Uterus (tissue), 2 donors: ENCODE measurements around the gene ABCG1.

ENCODE experiments used
- POLR2A ChIP-seq, 2 donors: fragments of 450-650 bp; IDR thresholded peaks; one replicate each; pipeline ENCODE4 v1.6.1; 2016; ENCODE audit warnings: antibody characterized with exemption in 2 of 2, mild to moderate bottlenecking in 1 of 2, moderate library complexity in 1 of 2
- TF ChIP-seq, protein P1 (sequence below), 4 experiments: fragments of 200-600 bp in 2 of 4; fragments of 450-650 bp in 2 of 4; sonication (generic) in 2 of 4; IDR thresholded peaks; one replicate each; pipeline ENCODE4 v1.5.1; 2016 to 2019; ENCODE audit warnings: antibody characterized with exemption in 4 of 4, mild to moderate bottlenecking in 2 of 4, moderate library complexity in 1 of 4

DNA sequence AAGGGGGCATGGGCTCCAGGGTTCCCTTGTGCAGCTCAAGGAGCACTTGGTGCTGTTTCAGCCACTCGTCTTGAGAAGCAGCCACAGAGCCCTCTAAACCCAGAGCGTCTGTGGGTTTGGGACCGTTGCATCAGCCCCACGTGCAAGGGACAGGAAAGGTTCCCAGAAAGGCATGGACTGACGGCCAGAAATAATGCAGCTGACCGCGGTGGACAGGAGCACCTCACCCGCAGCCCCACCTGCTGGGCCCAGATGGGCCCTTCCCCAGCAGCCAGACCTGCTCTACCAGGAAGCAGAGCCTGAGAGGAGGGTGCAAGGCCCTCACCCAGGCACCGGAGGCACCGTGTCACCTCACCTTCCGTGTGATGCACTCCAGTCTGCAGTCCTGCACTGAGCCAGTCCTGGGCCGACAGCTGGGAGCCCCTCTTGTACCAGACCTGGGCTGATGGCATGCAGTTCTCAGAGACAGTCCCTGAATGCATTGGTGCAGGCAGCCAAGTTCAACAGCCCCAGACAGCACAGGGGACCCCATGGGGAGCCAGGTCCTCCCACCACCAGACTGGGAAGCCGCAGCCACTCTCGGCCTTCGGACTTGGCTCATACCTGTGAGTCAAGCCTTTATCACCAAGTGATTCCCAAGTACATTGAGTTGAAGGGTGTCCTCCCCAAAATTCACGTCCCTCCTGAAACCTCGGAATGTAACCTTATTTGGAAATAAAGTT is 101.1 kb downstream of the ABCG1 start:
- no peak for TF ChIP-seq POLR2A (IDR thresholded peaks at IDR 0.05)
- TF ChIP-seq, protein P1, sequence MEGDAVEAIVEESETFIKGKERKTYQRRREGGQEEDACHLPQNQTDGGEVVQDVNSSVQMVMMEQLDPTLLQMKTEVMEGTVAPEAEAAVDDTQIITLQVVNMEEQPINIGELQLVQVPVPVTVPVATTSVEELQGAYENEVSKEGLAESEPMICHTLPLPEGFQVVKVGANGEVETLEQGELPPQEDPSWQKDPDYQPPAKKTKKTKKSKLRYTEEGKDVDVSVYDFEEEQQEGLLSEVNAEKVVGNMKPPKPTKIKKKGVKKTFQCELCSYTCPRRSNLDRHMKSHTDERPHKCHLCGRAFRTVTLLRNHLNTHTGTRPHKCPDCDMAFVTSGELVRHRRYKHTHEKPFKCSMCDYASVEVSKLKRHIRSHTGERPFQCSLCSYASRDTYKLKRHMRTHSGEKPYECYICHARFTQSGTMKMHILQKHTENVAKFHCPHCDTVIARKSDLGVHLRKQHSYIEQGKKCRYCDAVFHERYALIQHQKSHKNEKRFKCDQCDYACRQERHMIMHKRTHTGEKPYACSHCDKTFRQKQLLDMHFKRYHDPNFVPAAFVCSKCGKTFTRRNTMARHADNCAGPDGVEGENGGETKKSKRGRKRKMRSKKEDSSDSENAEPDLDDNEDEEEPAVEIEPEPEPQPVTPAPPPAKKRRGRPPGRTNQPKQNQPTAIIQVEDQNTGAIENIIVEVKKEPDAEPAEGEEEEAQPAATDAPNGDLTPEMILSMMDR (IDR thresholded peaks at IDR 0.05), result no peak
